Stimulated activated CD4-positive, alpha-beta T cell treated with anti-CD3 and anti-CD28 coated beads, Interleukin-12 subunit alpha, Interleukin-12 subunit beta, amount 100 ng/mL, for 48 hours (primary cell): ENCODE results near the gene PRR7.

ENCODE experiments used
- DNase-seq, 3 donors: peaks; one replicate each; pipeline ENCODE4 v3.0.0-alpha.2; 2020; ENCODE audit warnings: low read depth in 2 of 3, low spot score in 1 of 3

PRR7 gene

GRCh38 chr5:177421062-177421798, 25.4 kb upstream of the PRR7 start:
- DNase-seq: no peak

- DNase-seq: no peak
Observed at GRCh38 chr5:177423671-177424070, 22.9 kb upstream of the PRR7 start.

- no peak for DNase-seq
Observed at GRCh38 chr5:177425196-177425800, 21.3 kb upstream of the PRR7 start.

- DNase-seq: peak; percentile 98 to 100 (median 99)
Observed at GRCh38 chr5:177425801-177426565, 20.6 kb upstream of the PRR7 start.

- DNase-seq: peak in 1 of 3 donors; percentile 55
Observed at GRCh38 chr5:177426566-177427210, 19.9 kb upstream of the PRR7 start, which contains the start of gene GRK6. Gene GRK6, plus strand, starts transcription at chr5:177426676. Its CDS starts 170 bp downstream, at chr5:177426846.

GRCh38 chr5:177427211-177427822, 19.3 kb upstream of the PRR7 start:
- DNase-seq: no peak

GRCh38 chr5:177427919-177428573, 18.6 kb upstream of the PRR7 start:
- peak in 2 of 3 donors; percentile 30 to 47 for DNase-seq

- DNase-seq: no peak
Observed at GRCh38 chr5:177428574-177429217, 17.9 kb upstream of the PRR7 start.

GRCh38 chr5:177429248-177430040, 17.2 kb upstream of the PRR7 start:
- DNase-seq: peak; percentile 85 to 87 (median 85)

GRCh38 chr5:177430140-177430951, 16.3 kb upstream of the PRR7 start:
- DNase-seq: no peak

- no peak for DNase-seq
Observed at GRCh38 chr5:177430972-177431316, 15.7 kb upstream of the PRR7 start.

GRCh38 chr5:177431317-177432142, 15.1 kb upstream of the PRR7 start:
- peak; percentile 46 to 75 (median 63) for DNase-seq

- peak in 1 of 3 donors; percentile 57 for DNase-seq
Observed at GRCh38 chr5:177432143-177432838, 14.3 kb upstream of the PRR7 start.

- DNase-seq: no peak
Observed at GRCh38 chr5:177432839-177433657, 13.6 kb upstream of the PRR7 start.

- DNase-seq: no peak
Observed at GRCh38 chr5:177433658-177434217, 12.9 kb upstream of the PRR7 start.

GRCh38 chr5:177434437-177434836, 12.2 kb upstream of the PRR7 start:
- peak; percentile 54 to 61 (median 55) for DNase-seq
